ENCODE results near the gene ZNF804B.

ZNF804B gene

GRCh38 chr7:89316584-89317251, 557.2 kb downstream of the ZNF804B start:
- no peak for DNase-seq

- no peak for DNase-seq
Measured at GRCh38 chr7:89332026-89332425, 572.5 kb downstream of the ZNF804B start.

GRCh38 chr7:89334797-89335196, 575.3 kb downstream of the ZNF804B start:
- DNase-seq, result no peak

GRCh38 chr7:89335490-89335889, 576.0 kb downstream of the ZNF804B start:
- DNase-seq, result no peak

GRCh38 chr7:89336121-89336520, 576.6 kb downstream of the ZNF804B start:
- DNase-seq, result no peak

GRCh38 chr7:89339748-89340147, 580.2 kb downstream of the ZNF804B start:
- no peak for DNase-seq

GRCh38 chr7:89357121-89357520, 597.6 kb downstream of the ZNF804B start:
- DNase-seq, result no peak

GRCh38 chr7:89377219-89377618, 617.7 kb downstream of the ZNF804B start:
- no peak for DNase-seq

GRCh38 chr7:89385411-89385810, 625.9 kb downstream of the ZNF804B start:
- DNase-seq, result no peak

Measured in stimulated activated CD4-positive, alpha-beta T cell treated with anti-CD3 and anti-CD28 coated beads, Interleukin-1b, Interleukin-23, amount 100 ng/mL, for 48 hours (primary cell).